MM.1S (cell line): ENCODE results near the gene GRAMD2A.
A peak's percentile ranks its signal among the peaks of the same experiment; 100 is the strongest.

Experiments used
- DNase-seq: peaks from one replicate; pipeline ENCODE4 v3.0.0-alpha.2; 2015
- H2AFZ ChIP-seq: fragments of 300-600 bp; sonication (generic); 2 replicates; pipeline ENCODE4 v1.6.0; 2016; ENCODE audit warnings: antibody characterized with exemption, low read length
- H3F3A ChIP-seq: fragments of 300-600 bp; sonication (generic); 2 replicates; pipeline ENCODE4 v1.6.1; 2016; ENCODE audit warnings: mild to moderate bottlenecking, antibody characterized with exemption, low read length, moderate library complexity, mixed read lengths; ENCODE audit not compliant: insufficient read depth
- H3K27ac ChIP-seq: fragments of 300-600 bp; sonication (generic); 2 replicates; pipeline ENCODE4 v1.5.1; 2016; ENCODE audit warnings: mild to moderate bottlenecking, low read length
- H3K27me3 ChIP-seq: fragments of 300-600 bp; sonication (generic); replicated peaks from 2 replicates; pipeline ENCODE4 v1.6.0; 2016; ENCODE audit warnings: low read length; ENCODE audit not compliant: insufficient read depth
- H3K36me3 ChIP-seq: fragments of 300-600 bp; sonication (generic); replicated peaks from 2 replicates; pipeline ENCODE4 v1.6.1; 2016; ENCODE audit warnings: mild to moderate bottlenecking, low read length, mixed read lengths; ENCODE audit not compliant: insufficient read depth
- H3K4me1 ChIP-seq: fragments of 300-600 bp; sonication (generic); 2 replicates; pipeline ENCODE4 v1.6.1; 2016; ENCODE audit warnings: low read length, mixed read lengths
- H3K4me2 ChIP-seq: fragments of 300-600 bp; sonication (generic); 2 replicates; pipeline ENCODE4 v1.6.0; 2016; ENCODE audit warnings: low read depth, low read length
- H3K4me3 ChIP-seq: fragments of 300-600 bp; sonication (generic); 2 replicates; pipeline ENCODE4 v1.5.1; 2016; ENCODE audit warnings: low read length, mixed read lengths
- H3K79me2 ChIP-seq: fragments of 300-600 bp; sonication (generic); 2 replicates; pipeline ENCODE4 v1.6.1; 2016; ENCODE audit warnings: mixed run types, low read length, mixed read lengths
- H3K9ac ChIP-seq: fragments of 300-600 bp; sonication (generic); 2 replicates; pipeline ENCODE4 v1.6.1; 2016; ENCODE audit warnings: low read length, mixed read lengths
- H3K9me2 ChIP-seq: fragments of 300-600 bp; sonication (generic); replicated peaks from 2 replicates; pipeline ENCODE4 v1.6.1; 2016; ENCODE audit warnings: mild to moderate bottlenecking, low read length, mixed read lengths; ENCODE audit not compliant: insufficient read depth
- H3K9me3 ChIP-seq: fragments of 300-600 bp; sonication (generic); replicated peaks from 2 replicates; pipeline ENCODE4 v1.6.1; 2016; ENCODE audit warnings: mild to moderate bottlenecking, low read length, mixed read lengths; ENCODE audit not compliant: insufficient read depth
- H4K20me1 ChIP-seq: fragments of 300-600 bp; sonication (generic); 2 replicates; pipeline ENCODE4 v1.6.1; 2016; ENCODE audit warnings: mild to moderate bottlenecking, low read length, moderate library complexity, mixed read lengths; ENCODE audit not compliant: insufficient read depth
- EZH2 ChIP-seq: fragments of 300-600 bp; sonication (generic); optimal IDR thresholded peaks from 2 replicates; pipeline ENCODE3; 2017; ENCODE audit warnings: low read depth, mild to moderate bottlenecking, antibody characterized with exemption, low read length, mixed read lengths
- EZH2phosphoT487 ChIP-seq: fragments of 300-600 bp; sonication (generic); IDR thresholded peaks from 2 replicates; pipeline ENCODE4 v1.6.1; 2018; ENCODE audit warnings: antibody characterized with exemption, low read length
- TF ChIP-seq, protein P1 (sequence below): fragments of 300-600 bp; sonication (generic); IDR thresholded peaks from 2 replicates; pipeline ENCODE4 v1.5.1; 2016; ENCODE audit warnings: antibody characterized with exemption, low read length, mixed read lengths

GRAMD2A gene

DNA sequence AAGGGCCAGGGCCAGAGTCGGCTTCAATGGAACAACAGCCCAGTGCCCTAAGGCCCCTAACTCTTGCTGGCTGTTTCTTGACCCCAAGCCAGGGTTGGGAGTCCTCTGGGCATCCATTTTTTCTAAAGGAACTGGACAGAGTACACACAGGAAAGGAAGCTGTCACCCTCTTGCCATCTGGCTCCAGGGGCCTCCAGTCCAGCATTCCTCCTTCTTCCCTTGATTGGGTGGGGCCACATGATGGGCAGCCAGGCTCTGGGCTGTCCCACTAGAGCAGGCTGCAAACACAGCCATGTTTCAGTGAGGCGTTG lies 1.6 kb upstream of the GRAMD2A start:
- Histone ChIP-seq H4K20me1 (peaks cover 7% of the 10 kb centered on the region; the same call in 1 of the 2 replicates), H3K27ac (no peak overlapping the region), H3K36me3 (peaks cover 12% of the 10 kb centered on the region), H3F3A (peaks cover 39% of the 10 kb centered on the region), H3K79me2 (no peaks in the 10 kb centered on the region), H3K4me1 (peaks cover 32% of the 10 kb centered on the region), H3K9me2 (no peaks in the 10 kb centered on the region), H2AFZ (no peak overlapping the region), H3K4me2 (no peak overlapping the region), H3K9me3 (no peaks in the 10 kb centered on the region), H3K27me3 (0 out of 2 replicates have a peak, but pooled peaks cover 4% of the 10 kb centered on the region), H3K9ac (no peak overlapping the region), H3K4me3 (no peak overlapping the region)
- DNase-seq = no peak
- TF ChIP-seq EZH2 (no peak), EZH2phosphoT487 (no peak)
- TF ChIP-seq, protein P1, sequence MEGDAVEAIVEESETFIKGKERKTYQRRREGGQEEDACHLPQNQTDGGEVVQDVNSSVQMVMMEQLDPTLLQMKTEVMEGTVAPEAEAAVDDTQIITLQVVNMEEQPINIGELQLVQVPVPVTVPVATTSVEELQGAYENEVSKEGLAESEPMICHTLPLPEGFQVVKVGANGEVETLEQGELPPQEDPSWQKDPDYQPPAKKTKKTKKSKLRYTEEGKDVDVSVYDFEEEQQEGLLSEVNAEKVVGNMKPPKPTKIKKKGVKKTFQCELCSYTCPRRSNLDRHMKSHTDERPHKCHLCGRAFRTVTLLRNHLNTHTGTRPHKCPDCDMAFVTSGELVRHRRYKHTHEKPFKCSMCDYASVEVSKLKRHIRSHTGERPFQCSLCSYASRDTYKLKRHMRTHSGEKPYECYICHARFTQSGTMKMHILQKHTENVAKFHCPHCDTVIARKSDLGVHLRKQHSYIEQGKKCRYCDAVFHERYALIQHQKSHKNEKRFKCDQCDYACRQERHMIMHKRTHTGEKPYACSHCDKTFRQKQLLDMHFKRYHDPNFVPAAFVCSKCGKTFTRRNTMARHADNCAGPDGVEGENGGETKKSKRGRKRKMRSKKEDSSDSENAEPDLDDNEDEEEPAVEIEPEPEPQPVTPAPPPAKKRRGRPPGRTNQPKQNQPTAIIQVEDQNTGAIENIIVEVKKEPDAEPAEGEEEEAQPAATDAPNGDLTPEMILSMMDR = no peak

DNA sequence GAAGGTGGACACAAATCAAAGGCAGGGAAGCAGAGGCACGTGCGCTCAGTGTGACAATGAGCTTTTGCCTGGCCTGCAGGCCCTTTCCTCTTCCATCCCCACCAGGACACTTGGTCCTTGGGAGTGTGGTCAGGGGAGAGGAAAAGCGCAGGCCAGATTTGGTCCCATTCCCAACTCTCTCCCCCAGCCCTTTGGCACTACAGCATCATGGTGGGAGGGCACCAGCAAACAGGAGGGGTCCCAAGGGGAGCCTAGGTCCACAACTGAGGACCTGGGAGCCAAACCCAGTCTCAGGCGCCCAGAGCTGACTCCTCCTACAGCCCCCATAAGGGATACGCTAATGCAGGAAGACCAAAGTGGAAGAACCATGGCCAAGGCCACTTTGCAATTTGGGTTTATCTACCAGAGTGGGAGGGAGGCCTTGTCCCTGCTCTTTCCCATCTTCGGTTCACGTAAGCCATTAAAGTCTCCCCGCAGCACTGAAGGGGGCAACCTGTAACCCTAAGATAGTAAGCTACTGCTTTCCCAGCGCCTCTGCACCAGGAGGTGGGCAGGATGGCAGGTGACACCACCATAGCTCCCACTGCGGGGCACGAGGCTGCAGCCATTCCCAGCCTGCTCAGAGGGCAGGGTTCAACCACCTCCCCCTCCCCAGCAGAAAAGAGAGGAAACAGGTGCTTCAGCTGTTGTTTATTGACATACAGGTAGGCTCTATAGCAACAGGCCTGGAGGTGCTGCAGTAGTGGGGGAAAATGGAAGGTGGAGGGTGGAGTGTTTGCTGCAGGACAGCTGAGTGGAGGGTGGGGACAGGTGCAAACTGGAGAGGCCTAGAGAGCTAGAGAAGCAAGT lies 993 bp upstream of the GRAMD2A start:
- Histone ChIP-seq H3K9me3 (no peaks in the 10 kb centered on the region), H3K36me3 (peaks cover 12% of the 10 kb centered on the region), H3K27ac (no peak overlapping the region), H4K20me1 (peaks cover 7% of the 10 kb centered on the region; the same call in 1 of the 2 replicates), H3K4me2 (peak overlapping the region; percentile 34; the same call in 1 of the 2 replicates), H3K9me2 (no peaks in the 10 kb centered on the region), H3K4me1 (peaks cover 28% of the 10 kb centered on the region), H2AFZ (no peak overlapping the region), H3F3A (peaks cover 33% of the 10 kb centered on the region), H3K4me3 (no peak overlapping the region), H3K27me3 (0 out of 2 replicates have a peak, but pooled peaks cover 4% of the 10 kb centered on the region), H3K9ac (no peak overlapping the region), H3K79me2 (no peaks in the 10 kb centered on the region)
- TF ChIP-seq EZH2phosphoT487 (no peak), EZH2 (no peak)
- TF ChIP-seq, protein P1 = no peak
- DNase-seq = no peak

DNA sequence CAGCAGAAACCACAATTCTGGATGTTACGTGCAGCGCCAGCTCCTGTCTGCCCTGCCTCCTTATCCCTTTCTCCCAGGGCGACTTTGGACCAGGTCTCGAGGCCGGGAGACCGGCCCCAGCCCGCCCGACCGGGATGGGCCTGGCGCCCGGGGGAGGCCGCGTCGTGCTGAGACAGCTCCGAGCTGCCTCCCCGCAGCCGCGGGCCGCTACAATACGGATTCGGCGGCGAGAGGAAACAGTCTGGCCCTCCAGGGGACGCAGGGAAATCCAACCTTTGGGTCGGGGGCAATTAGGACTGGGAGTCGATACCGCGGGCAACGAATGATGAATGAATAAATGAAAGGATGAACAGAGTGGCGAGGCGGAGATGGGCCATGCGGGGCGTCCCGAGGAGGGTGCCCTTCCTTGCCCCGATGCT lies 537 bp downstream of the GRAMD2A start:
- Histone ChIP-seq H3K4me2 (peak overlapping the region; percentile 46; the same call in 1 of the 2 replicates), H3K9me3 (no peaks in the 10 kb centered on the region), H3K36me3 (peaks cover 3% of the 10 kb centered on the region; the same call in 1 of the 2 replicates), H3K27ac (no peak overlapping the region), H3K4me3 (peak overlapping the region; percentile 28; the same call in 1 of the 2 replicates), H3K4me1 (peaks cover 15% of the 10 kb centered on the region), H2AFZ (peak overlapping the region; percentile 43; the same call in 1 of the 2 replicates), H3F3A (peaks cover 21% of the 10 kb centered on the region), H3K79me2 (no peaks in the 10 kb centered on the region), H4K20me1 (peaks cover 7% of the 10 kb centered on the region; the same call in 1 of the 2 replicates), H3K9ac (no peak overlapping the region), H3K27me3 (0 out of 2 replicates have a peak, but pooled peaks cover 4% of the 10 kb centered on the region), H3K9me2 (no peaks in the 10 kb centered on the region)
- DNase-seq = no peak
- TF ChIP-seq, protein P1 = no peak
- TF ChIP-seq EZH2phosphoT487 = no peak
- no peak for TF ChIP-seq EZH2
